Limb (tissue), 2 donors: ENCODE results near the gene NFE2L3.
"Not testable (repeated sequence)": the region's sequence is repeated elsewhere in the genome, so short reads cannot be mapped to it uniquely, and the experiment has no call there.

Source experiments
- DNase-seq, 2 donors: peaks; one replicate each; pipeline ENCODE4 v3.0.0-alpha.2; 2016; ENCODE audit errors: extremely low spot score in 2 of 2

Gene NFE2L3, protein sequence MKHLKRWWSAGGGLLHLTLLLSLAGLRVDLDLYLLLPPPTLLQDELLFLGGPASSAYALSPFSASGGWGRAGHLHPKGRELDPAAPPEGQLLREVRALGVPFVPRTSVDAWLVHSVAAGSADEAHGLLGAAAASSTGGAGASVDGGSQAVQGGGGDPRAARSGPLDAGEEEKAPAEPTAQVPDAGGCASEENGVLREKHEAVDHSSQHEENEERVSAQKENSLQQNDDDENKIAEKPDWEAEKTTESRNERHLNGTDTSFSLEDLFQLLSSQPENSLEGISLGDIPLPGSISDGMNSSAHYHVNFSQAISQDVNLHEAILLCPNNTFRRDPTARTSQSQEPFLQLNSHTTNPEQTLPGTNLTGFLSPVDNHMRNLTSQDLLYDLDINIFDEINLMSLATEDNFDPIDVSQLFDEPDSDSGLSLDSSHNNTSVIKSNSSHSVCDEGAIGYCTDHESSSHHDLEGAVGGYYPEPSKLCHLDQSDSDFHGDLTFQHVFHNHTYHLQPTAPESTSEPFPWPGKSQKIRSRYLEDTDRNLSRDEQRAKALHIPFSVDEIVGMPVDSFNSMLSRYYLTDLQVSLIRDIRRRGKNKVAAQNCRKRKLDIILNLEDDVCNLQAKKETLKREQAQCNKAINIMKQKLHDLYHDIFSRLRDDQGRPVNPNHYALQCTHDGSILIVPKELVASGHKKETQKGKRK

DNA sequence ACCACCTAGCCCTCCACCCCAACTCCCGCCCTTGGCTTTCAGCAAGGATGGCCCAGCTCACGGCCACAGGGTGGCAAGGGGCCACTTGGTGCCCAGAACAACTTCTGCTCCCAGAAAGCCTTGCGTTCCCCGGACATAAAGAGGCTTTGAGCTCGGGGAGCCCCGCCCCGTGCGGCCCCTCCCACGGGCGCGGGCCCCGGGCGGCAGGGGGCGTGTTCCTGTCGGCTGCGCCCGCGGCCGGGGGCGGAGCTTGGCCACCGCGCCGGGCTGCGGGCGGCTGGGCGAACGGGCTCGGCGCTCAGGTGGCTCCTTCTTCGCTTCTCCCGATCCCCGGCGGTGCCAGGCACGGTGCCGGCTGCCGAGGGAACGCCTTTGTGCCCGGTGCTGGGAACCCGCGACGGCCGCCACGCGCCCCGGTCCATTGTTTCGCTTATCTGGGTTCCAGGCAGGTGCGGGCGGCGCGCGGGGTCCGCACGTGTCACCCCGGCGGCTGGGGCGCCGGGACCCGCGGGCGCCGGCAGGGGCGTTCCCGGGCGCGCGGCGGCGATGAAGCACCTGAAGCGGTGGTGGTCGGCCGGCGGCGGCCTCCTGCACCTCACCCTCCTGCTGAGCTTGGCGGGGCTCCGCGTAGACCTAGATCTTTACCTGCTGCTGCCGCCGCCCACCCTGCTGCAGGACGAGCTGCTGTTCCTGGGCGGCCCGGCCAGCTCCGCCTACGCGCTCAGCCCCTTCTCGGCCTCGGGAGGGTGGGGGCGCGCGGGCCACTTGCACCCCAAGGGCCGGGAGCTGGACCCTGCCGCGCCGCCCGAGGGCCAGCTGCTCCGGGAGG, at the start of gene NFE2L3:
TSS of gene NFE2L3 (plus strand) at position 246 of the 829 bp plus-strand sequence. CDS start at position 547, 301 bp downstream.
- peak in 1 of 2 donors; percentile 75 for DNase-seq

DNA sequence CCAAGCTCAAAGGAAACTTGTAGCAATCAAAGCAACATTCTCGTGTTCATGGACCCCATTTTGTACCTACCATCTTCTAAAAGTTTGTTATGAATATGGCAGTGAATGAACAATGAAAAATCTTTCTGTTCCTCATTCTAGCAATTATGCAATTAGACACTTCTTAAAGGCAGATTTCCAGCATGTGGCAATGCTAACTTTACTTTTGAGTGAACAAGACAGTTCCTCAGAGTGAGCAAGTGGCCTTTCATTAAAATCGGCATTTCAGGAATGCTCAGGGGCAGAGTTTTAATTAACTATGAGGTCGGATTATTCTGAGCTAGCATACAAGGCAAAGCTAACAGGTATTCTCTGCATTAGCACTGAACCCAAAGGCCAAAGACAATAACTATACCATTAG, 48.4 kb upstream of the NFE2L3 start:
- no peak for DNase-seq

DNA sequence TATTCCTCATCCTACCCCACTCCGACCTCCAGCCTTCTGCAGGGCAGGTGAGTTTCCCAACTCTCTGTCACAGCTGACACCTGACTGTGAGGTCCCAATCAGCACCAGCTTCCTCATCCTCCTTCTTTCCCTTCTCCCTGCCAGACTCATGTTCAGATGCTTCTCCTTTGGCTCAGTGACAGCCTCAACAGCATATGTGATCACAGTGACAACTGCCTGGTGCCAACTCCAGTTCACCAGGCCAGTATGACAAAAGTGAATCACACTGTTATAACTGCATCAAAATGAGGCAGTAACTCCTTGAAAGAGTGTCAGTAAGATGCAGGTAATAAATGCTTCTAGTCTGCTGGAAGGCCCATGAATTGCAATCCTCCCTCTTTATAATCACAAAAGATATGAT, 46.8 kb upstream of the NFE2L3 start:
- no peak for DNase-seq

DNA sequence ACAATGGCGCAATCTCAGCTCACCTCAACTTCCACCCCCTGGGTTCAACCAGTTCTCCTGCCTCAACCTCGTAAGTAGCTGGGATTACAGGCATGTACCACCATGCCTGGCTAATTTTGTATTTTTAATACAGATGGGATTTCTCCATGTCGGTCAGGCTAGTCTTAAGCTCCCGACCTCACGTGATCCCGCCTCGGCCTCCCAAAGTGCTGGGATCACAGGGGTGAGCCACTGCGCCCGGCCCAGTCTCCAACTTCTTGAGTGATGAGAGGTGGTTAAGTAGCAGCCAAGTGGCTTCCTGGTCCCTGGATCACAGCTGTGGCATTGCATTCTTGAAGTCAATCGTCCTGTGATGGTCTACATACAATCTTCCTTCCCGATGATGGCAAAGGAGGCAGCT, 46.1 kb upstream of the NFE2L3 start:
- DNase-seq: no peak

DNA sequence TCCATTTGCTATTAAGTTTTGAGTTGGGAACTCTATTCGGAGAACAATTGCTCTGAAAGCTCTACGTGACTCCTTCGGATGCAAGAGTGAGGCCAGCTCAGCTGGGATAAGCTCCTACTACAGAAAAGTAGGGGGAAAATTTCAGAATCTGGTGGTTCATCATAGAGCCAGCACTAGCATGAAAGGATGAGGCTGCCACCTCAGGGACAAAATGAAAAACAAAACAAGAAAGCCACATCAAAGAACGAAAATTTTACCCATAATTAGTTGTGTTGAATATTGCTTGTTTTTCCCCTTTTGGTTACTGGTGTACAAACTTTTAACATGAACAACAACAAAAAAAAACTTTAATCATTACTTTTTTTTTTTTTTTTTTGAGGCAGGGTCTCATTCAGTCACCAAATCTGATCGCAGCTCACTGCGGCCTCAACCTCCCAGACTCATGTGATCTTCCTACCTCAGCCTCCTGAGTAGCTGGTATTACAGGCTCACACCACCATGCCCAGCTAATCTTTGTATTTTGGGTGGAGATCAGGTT, 39.7 kb upstream of the NFE2L3 start:
- no peak for DNase-seq

DNA sequence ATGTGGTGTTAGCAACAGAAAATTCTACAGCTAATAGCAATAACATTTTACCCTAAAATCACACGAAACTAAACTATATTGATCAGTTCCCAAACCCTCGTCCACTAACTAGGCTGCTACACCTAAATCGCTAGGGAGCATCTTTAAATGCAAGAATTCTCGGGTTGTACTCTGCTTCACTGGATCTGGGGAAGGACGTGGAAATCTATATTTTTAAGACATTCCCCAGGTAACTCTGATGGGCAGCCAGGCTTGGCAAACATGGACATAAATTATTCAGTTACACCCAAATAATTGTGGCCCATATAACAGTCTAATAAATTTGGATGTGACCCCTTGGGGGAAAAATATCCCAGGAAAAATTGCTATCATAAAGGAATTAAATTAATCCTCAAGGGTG, 36.3 kb upstream of the NFE2L3 start:
- no peak for DNase-seq

DNA sequence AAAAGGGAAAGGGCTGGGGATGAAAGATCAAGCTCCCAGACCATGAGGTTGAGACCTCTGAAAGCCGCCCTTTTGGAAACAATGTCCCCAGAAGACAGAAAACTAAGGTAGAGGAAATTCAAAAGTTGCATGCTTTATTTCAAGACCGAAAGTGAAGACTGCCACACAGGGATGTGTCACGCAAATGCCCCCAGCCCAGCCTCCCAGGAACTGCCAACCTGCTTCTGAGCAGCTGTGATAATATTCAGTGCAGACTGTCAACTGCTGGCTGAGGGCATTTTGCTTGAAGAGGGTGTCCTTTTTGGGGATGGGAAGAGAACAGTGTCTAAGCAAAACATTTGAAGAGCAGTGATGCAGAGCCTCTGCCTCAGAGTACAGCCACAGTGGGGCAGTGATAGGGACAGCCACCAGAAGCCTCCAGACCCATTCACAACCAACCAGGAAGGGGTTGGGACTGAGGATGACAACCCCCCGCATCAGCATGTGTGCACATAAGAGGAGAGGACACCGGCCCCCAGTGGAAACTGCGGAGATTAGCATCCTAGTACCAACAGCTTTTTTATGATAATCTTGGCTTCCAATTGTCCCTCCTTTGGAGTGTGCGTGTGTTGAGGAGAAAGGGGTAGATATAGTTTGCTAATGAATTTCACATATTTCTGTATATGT, 34.7 kb upstream of the NFE2L3 start:
- no peak for DNase-seq

DNA sequence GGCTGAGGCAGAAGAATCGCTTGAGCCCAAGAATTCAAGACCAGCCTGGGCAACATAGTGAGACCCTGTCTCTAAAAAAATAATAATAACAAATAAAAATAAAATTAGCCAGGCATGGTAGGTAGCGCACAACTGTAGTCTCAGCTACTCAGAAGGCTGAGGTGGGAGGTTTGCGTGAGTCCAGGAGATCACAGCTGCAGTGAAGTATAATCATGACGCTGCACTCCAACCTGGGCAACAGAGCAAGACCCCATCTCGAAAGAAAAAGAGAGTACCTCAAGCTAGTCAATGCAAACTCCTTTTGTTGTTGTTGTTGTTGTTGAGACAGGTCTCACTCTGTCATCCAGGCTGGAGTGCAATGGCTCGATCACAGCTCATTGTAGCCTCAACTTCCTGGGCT, 34.0 kb upstream of the NFE2L3 start:
- no peak for DNase-seq

DNA sequence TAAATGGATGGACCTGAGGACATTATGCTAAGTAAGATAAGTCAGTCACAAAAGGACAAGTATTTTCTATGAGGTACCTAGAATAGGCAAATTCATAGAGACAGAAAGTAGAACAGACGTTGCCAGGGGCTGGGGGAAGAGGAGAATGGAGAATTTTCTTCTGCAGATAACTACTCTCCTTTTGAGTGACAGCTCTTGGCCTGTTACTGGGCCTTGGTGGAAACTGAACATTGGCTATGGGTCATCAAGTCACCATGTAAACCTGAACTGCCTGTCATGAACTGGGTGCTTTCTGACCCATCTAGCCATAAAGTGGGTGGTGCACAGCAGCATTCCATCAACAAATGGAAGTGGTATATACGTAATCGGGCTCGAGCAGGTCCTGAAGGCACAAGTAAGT, 29.3 kb upstream of the NFE2L3 start:
- DNase-seq: no peak

DNA sequence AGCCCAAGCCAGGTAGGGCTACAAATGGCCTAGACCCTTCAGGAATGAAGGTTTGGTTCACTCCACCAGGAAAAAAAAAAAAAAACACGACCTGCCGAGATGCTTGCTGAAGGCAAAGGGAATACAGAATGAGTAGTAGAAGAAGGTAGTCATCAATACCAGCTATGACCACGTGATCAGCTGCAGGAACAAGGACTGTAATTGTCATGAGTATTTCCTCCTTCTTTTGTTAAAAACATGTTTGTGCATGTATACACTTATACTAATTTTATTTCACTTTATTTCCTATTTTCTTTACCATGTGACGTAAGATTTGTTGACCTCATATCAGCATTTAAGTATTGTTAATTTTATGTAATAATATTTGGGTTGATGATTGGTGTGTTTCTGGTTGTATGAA, 27.2 kb upstream of the NFE2L3 start:
- DNase-seq: not testable (repeated sequence)

DNA sequence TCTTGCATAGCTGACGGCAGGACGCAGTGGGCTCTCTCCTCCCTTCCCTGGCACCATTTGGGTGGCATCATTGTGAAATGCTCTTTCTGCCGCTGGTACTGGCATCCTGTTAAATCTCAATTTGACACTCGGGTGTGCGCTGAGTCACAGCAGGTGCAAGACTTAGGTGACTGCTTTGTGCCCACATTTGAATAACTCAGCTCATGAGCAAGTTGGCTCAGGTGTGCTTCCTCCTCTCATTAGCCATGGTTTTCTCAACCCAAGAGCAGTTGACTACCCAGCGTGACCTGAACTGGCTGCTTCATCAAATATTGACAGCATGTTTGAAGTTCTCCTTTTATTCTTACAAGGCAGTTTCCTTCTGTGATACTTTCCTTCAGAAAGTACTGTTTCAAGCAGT, 24.6 kb upstream of the NFE2L3 start:
- no peak for DNase-seq

DNA sequence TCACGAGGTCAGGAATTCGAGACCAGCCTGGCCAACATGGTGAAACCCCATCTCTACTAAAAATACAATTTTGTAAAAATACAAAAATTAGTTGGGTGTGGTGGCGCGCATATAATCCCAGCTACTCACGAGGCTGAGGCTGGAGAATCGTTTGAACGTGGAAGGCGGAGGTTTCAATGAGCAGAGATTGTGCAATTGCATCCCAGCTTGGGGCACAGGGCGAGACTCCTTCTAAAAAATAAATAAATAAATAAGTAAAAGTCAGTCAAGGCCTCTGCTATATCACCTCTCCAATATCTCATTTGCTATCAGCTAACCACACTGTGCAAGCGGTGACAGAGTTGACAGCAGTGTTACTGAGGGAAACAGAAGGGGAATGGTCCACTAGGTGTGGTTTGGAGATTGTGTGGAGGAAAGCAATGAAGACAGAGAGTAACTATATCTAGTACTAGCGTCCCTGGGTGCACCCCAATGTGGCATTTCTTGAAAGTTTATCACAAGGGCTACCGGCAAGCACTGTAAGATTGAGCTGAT, 20.9 kb upstream of the NFE2L3 start:
- DNase-seq: no peak

DNA sequence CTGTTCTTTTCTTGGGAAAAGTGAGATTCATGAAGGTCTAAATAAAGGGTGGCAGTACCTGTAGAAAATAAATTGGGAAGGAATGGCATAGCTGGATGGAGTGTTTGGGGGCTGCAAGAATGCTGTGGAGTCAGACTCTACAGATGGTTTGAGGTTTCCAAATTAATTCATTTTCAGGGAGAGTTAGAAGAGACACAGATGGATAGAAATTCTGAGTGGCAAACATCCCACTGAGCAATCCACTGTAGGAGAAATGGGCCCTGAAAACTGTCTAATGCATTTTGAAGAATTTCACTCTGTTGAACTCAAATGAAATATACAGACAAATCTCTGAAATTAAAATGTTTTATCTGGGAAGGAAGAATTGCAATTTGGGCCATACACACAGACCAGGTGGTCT, 16.9 kb upstream of the NFE2L3 start:
- no peak for DNase-seq

DNA sequence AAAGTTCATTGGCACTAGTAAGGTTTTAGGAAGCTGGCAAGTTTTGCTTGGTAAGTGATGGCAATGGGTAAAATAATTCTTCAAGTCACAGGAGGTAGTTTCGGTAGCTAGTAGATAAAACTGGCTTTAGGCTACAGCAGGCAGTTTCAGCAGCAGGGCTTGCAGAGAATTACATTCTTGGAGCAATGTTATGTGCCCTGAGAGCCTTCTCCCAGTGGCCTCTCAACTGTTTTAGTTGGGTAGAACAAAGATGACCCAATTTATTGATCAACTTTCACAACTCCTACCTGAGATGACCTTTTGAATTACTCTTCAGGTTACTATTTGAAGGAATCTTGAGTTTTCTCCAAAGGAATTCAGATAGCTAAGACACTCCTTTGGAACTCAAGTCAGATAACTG, 16.4 kb upstream of the NFE2L3 start:
- DNase-seq: no peak

DNA sequence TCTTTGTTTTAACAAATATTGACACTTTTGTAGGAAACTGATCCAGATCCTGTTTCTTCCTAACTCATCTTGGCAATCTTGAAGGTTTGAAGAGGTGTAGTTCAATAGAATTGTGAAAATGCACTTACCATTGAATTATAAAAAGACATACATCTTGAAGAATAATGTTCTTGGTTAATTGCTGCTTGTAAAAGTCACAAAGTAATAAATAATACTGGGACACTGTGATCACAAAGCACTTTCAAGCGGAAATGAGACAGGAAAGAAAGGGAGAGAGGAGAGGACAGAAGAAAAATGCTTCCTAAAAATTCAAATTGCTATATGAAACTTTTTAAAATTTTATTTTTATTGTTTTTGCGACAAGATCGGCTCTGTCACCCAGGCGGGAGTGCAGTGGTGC, 15.2 kb upstream of the NFE2L3 start:
- no peak for DNase-seq

DNA sequence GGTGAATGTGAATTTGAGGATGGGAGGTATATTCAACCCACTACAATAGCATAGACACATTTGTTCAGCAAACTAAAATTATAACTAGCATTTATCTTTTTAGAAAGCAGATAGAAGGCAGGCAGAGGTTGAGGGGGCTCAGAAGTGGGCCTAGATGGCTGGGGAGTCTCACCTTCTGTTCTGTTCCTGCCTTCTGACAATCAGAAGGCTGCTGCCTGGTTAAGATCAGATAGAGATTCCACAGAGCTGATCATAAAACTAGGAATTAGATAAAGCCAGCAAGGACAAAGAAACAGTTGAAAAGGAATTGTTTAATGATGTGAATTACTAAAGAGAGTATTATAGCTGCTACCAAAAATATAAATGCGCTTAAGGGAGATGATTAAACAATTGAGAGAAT, 11.6 kb upstream of the NFE2L3 start:
- no peak for DNase-seq

DNA sequence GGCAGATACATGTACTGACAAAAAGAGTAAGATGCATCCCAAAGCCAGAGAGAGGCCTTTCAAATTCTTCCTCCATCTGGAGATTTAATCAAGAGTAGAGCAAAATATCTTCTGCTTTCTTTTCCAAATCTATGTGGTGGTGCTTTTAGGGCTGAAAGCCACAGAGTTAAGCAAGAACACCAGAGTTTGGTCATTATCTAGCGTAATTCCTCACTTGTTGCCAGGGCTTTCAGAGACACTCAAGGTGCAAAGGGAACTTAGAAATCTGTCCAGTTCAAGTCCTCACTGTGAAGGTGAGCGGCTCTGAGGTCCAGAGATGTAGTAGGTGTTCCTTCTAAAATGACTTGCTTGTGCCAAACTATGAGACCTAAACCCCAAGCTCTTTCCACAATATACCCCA, 10.9 kb upstream of the NFE2L3 start:
- DNase-seq: no peak

DNA sequence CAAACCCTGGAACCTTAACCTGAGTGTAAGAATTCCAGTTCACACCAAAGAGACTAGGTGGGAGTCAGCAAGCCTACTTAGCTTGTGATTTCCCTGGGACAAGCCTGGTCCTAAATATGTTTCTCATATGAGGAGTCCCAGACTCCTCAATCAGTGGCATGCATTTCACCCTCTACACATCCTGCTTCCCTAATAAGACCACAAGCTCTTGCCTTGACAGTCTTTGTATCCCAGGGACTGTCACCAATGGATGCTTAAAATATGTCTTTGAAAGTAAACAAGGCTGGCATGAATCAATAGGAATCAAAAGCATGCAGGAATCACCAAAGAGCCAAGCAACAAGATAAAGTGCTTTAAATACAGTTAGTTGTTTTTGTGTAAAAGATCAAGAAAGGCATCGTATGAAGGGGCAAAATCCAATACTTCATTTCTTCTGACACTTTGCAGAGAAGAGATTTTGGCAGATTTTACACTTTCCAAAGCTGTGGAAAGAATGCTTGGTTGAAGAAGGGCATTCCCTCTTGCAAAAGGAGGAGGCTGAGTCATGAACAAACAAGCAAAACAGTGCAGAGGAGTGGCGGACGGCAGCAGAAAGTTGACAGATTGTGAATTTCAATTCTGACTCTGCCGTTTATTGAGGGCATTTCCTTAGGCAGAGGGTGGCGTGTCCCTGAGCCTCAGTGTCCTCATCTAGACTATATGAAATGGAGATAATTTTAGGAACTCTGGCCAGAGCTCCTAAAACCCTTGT, 8.5 kb upstream of the NFE2L3 start:
- DNase-seq: no peak

DNA sequence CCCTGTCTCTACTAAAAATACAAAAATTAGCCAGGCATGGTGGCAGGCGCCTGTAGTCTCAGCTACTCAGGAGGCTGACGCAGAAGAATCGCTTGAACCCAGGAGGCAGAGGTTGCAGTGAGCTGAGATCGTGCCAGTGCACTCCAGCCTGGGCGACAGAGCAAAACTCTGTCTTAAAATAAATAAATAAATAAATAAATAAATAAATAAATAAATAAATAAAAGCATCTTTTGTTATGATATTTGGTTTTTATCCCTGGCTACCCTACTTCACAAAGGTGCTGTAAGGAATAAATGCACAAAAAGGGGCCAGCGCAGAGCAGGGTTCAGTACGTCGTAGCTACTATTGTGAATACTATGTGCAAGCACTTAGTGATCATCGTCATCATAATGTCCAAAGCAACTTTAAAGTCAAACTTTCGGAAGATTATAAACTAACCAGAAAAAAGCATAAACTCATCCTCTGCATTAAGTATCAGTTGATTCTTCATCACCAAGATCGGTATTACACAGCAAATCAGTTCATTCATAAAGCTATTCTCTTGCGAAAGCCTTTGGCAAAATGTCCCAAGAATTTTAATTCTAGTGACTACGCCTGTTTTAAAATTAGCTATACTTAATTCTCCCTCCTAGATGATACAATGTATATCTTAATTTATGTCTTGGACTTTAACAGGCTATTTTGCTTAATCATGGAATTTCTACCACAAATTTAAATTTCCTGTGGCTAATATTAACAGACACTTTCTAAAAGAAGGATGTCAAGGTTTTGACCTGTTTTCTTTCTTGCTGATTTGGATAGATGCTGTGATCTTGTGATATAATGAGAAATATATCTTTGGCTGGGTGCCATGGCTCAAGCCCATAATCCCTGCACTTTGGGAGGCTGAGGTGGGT, 7.6 kb upstream of the NFE2L3 start:
- DNase-seq: no peak
